ENCODE results near the gene SAMD7. TPM values are rescaled to one million over a fixed set of nuclear protein-coding genes. Genes with fewer than 3 reads are reported as not detected.

The SAMD7 gene
- total RNA-seq, 1 experiment from 2014 or later: not detected

DNA sequence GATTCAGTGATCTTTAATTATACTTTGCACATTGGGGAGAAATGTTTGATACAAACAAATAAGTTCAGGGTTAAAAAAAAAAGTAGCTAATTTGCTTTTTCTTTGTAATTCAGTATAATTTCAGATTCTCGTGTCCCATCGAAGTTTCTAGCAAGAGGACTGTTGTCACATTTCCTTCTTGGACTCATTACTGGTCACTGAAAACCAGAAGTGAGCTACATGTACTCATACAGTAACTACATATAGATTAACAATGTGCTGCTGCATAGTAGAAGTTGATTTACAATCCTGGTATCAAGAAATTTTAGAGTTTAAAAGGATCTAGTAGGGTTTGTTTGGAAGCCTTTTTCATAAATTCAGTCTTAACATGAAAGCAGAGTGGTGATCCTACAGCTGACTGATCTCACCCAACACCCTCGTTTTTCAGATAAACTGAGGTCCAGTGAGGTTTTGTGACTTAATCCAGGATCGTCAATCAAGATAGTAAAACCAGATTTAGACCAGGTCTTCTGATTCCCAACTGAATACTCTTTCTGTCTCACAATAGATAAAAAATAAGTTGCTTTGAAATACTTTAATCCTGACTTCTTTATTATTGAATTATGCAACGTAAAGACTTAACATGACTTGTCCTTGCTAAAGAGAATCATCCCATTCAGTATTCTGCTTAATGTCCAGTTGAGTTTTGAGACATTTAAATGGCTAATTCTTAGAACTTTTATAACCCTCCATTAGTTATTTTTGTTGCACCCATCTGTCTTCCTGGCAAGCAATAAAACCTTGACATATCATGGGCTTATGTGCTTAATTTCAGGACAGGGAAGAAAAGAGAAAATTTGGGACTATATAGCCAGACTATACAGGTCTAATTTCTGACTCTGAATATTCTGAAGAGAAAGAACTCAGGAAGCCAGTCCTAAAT, 58.1 kb downstream of the SAMD7 start:
- BruUV-seq (replicated peaks): no TSS peak
- no peaks in the 10 kb centered on the region; the same call in 1 of the 2 replicates for H3K36me3 ChIP-seq (ENCODE audit: control insufficient read depth, insufficient read depth, low read length)
- H3K27me3 ChIP-seq (replicated peaks; ENCODE audit: control insufficient read depth, insufficient read depth, low read length): no peaks in the 10 kb centered on the region
- Mint-ChIP-seq H3K27me3 (ENCODE audit: insufficient read depth, unreplicated experiment) (peaks cover under 1% of the 10 kb centered on the region), H3K4me3 (ENCODE audit: unreplicated experiment) (no peak overlapping the region), H3K4me1 (ENCODE audit: low read depth, unreplicated experiment) (peaks cover 7% of the 10 kb centered on the region), H3K9me3 (ENCODE audit: unreplicated experiment) (no peaks in the 10 kb centered on the region), H3K36me3 (ENCODE audit: insufficient read depth, unreplicated experiment) (peaks cover 10% of the 10 kb centered on the region), H3K27ac (ENCODE audit: unreplicated experiment) (no peak overlapping the region)
- POLR2A ChIA-PET: no interaction called here
- DNase-seq: no peak
- peaks cover 7% of the 10 kb centered on the region for H3K4me1 ChIP-seq
- TF ChIP-seq, protein P1, sequence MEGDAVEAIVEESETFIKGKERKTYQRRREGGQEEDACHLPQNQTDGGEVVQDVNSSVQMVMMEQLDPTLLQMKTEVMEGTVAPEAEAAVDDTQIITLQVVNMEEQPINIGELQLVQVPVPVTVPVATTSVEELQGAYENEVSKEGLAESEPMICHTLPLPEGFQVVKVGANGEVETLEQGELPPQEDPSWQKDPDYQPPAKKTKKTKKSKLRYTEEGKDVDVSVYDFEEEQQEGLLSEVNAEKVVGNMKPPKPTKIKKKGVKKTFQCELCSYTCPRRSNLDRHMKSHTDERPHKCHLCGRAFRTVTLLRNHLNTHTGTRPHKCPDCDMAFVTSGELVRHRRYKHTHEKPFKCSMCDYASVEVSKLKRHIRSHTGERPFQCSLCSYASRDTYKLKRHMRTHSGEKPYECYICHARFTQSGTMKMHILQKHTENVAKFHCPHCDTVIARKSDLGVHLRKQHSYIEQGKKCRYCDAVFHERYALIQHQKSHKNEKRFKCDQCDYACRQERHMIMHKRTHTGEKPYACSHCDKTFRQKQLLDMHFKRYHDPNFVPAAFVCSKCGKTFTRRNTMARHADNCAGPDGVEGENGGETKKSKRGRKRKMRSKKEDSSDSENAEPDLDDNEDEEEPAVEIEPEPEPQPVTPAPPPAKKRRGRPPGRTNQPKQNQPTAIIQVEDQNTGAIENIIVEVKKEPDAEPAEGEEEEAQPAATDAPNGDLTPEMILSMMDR (IDR thresholded peaks at IDR 0.05; ENCODE audit: insufficient read depth in 1 of 2, low read depth in 1 of 2, low read length in 1 of 2, severe bottlenecking in 1 of 2, unreplicated experiment in 1 of 2): no peak
- no peak overlapping the region for H3K4me3 ChIP-seq (ENCODE audit: low read depth, low read length)
- CTCF ChIA-PET: no interaction called here
- intact Hi-C loops (cut with micrococcal nuclease; ENCODE audit: unreplicated experiment): no loop called here
- H3K9me3 ChIP-seq: no peaks in the 10 kb centered on the region

- Histone ChIP-seq H3K27me3 (replicated peaks; ENCODE audit: control insufficient read depth, insufficient read depth, low read length) (no peaks in the 10 kb centered on the region), H3K9me3 (no peaks in the 10 kb centered on the region), H3K4me3 (ENCODE audit: low read depth, low read length) (no peak overlapping the region), H3K4me1 (peaks cover 7% of the 10 kb centered on the region), H3K36me3 (ENCODE audit: control insufficient read depth, insufficient read depth, low read length) (no peaks in the 10 kb centered on the region; the same call in 1 of the 2 replicates)
- Mint-ChIP-seq H3K36me3 (ENCODE audit: insufficient read depth, unreplicated experiment) (peaks cover 11% of the 10 kb centered on the region), H3K4me3 (ENCODE audit: unreplicated experiment) (no peak overlapping the region), H3K27ac (ENCODE audit: unreplicated experiment) (no peak overlapping the region), H3K27me3 (ENCODE audit: insufficient read depth, unreplicated experiment) (no peaks in the 10 kb centered on the region), H3K4me1 (ENCODE audit: low read depth, unreplicated experiment) (peaks cover 4% of the 10 kb centered on the region), H3K9me3 (ENCODE audit: unreplicated experiment) (no peaks in the 10 kb centered on the region)
- intact Hi-C loops (cut with micrococcal nuclease; ENCODE audit: unreplicated experiment): no loop called here
- BruUV-seq (replicated peaks): no TSS peak
- DNase-seq: no peak
- CTCF ChIA-PET: no interaction called here
- TF ChIP-seq, protein P1 (IDR thresholded peaks at IDR 0.05; ENCODE audit: insufficient read depth in 1 of 2, low read depth in 1 of 2, low read length in 1 of 2, severe bottlenecking in 1 of 2, unreplicated experiment in 1 of 2): no peak
- POLR2A ChIA-PET: no interaction called here
Observed at GRCh38 chr3:169970847-169971246, 59.5 kb downstream of the SAMD7 start.

DNA sequence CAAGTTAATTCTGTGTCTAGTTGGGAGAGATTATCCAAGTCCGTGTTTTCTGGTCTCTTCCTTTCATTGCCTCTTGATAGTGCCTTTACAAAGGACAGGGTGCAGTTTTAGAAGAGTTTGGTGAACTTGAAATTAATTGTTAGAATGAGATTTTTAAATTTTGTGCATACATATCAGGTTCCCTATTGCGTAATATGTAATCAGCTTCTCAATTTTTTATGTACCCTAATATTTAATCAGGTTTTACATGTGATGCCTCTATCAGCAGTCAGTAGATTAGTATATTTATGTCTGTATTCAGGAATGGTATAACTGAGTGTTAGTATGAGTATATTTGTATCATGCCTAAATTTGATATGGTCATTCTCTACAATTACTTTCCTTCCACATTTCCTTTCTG, 60.1 kb downstream of the SAMD7 start:
- Histone ChIP-seq H3K4me3 (ENCODE audit: low read depth, low read length) (no peak overlapping the region), H3K36me3 (ENCODE audit: control insufficient read depth, insufficient read depth, low read length) (no peaks in the 10 kb centered on the region; the same call in 1 of the 2 replicates), H3K27me3 (replicated peaks; ENCODE audit: control insufficient read depth, insufficient read depth, low read length) (no peaks in the 10 kb centered on the region), H3K9me3 (no peaks in the 10 kb centered on the region), H3K4me1 (peaks cover 7% of the 10 kb centered on the region)
- Mint-ChIP-seq H3K4me3 (ENCODE audit: unreplicated experiment) (no peak overlapping the region), H3K36me3 (ENCODE audit: insufficient read depth, unreplicated experiment) (peaks cover 15% of the 10 kb centered on the region), H3K27ac (ENCODE audit: unreplicated experiment) (no peak overlapping the region), H3K4me1 (ENCODE audit: low read depth, unreplicated experiment) (no peaks in the 10 kb centered on the region), H3K27me3 (ENCODE audit: insufficient read depth, unreplicated experiment) (no peaks in the 10 kb centered on the region), H3K9me3 (ENCODE audit: unreplicated experiment) (no peaks in the 10 kb centered on the region)
- no peak for DNase-seq
- TF ChIP-seq, protein P1 (IDR thresholded peaks at IDR 0.05; ENCODE audit: insufficient read depth in 1 of 2, low read depth in 1 of 2, low read length in 1 of 2, severe bottlenecking in 1 of 2, unreplicated experiment in 1 of 2): no peak
- POLR2A ChIA-PET: no interaction called here
- intact Hi-C loops (cut with micrococcal nuclease; ENCODE audit: unreplicated experiment): no loop called here
- BruUV-seq (replicated peaks): no TSS peak
- CTCF ChIA-PET: no interaction called here

Data from Caco-2 (cell line).